GM23338 (cell line): ENCODE results near the gene RIOK1. TPM values are rescaled to one million over a fixed set of nuclear protein-coding genes. Genes with fewer than 3 reads are reported as not detected.

Source experiments
- ATAC-seq: fragments of 200-7000 bp; cut with Tn5 transposase; 3 replicates; pipeline ENCODE4 v1.9.1; 2020
- DNase-seq: peaks from one replicate; pipeline ENCODE4 v3.0.0-alpha.2; 2015; ENCODE audit warnings: low spot score
- H2AFZ ChIP-seq: fragments of 200-600 bp; sonication (generic); 2 replicates; pipeline ENCODE4 v1.8.0; 2016; ENCODE audit warnings: antibody characterized with exemption, mild to moderate bottlenecking, moderate library complexity
- H3F3A ChIP-seq: fragments of 200-600 bp; sonication (generic); replicated peaks from 2 replicates; pipeline ENCODE4 v1.8.0; 2017; ENCODE audit warnings: antibody characterized with exemption, mixed run types, low read depth
- H3K27ac ChIP-seq: fragments of 200-600 bp; sonication (generic); 2 replicates; pipeline ENCODE4 v1.6.1; 2016; ENCODE audit warnings: low read depth
- H3K27me3 ChIP-seq: fragments of 200-600 bp; sonication (generic); 2 replicates; pipeline ENCODE4 v1.8.0; 2016; ENCODE audit warnings: mild to moderate bottlenecking, mixed run types, moderate library complexity; ENCODE audit not compliant: insufficient read depth
- H3K36me3 ChIP-seq: fragments of 200-600 bp; sonication (generic); 2 replicates; pipeline ENCODE4 v1.8.0; 2016; ENCODE audit warnings: mild to moderate bottlenecking; ENCODE audit not compliant: insufficient read depth
- H3K4me1 ChIP-seq: fragments of 200-600 bp; sonication (generic); 2 replicates; pipeline ENCODE4 v1.8.0; 2016; ENCODE audit warnings: mild to moderate bottlenecking, moderate library complexity; ENCODE audit not compliant: insufficient read depth
- H3K4me2 ChIP-seq: fragments of 200-600 bp; sonication (generic); 2 replicates; pipeline ENCODE4 v1.7.1; 2017; ENCODE audit warnings: mixed run types
- H3K4me3 ChIP-seq: fragments of 200-600 bp; sonication (generic); 2 replicates; pipeline ENCODE4 v1.6.1; 2016; ENCODE audit warnings: mixed run types
- H3K79me2 ChIP-seq: fragments of 200-600 bp; sonication (generic); replicated peaks from 2 replicates; pipeline ENCODE4 v1.8.0; 2017; ENCODE audit warnings: mild to moderate bottlenecking; ENCODE audit not compliant: insufficient read depth
- H3K9me2 ChIP-seq: fragments of 200-600 bp; sonication (generic); 2 replicates; pipeline ENCODE4 v1.8.0; 2017; ENCODE audit not compliant: insufficient read depth
- H4K20me1 ChIP-seq: fragments of 200-600 bp; sonication (generic); replicated peaks from 2 replicates; pipeline ENCODE4 v1.8.0; 2017; ENCODE audit warnings: mild to moderate bottlenecking; ENCODE audit not compliant: insufficient read depth
- H3K27ac Mint-ChIP-seq: 2 replicates; pipeline ENCODE4 v1.8.0; 2020; ENCODE audit warnings: inconsistent platforms, mild to moderate bottlenecking, moderate library complexity, mixed read lengths
- H3K27me3 Mint-ChIP-seq: 3 replicates; pipeline ENCODE4 v1.8.0; 2022; ENCODE audit warnings: low read depth, mild to moderate bottlenecking, moderate library complexity, mixed read lengths, inconsistent platforms; ENCODE audit not compliant: insufficient read depth, poor library complexity
- H3K36me3 Mint-ChIP-seq: 3 replicates; pipeline ENCODE4 v1.8.0; 2021; ENCODE audit warnings: low read depth, mild to moderate bottlenecking, inconsistent platforms, moderate library complexity, mixed read lengths
- H3K4me1 Mint-ChIP-seq: 3 replicates; pipeline ENCODE4 v1.8.0; 2020; ENCODE audit warnings: mild to moderate bottlenecking, inconsistent platforms, mixed read lengths
- H3K4me3 Mint-ChIP-seq: 3 replicates; pipeline ENCODE4 v1.8.0; 2021; ENCODE audit warnings: moderate library complexity, mild to moderate bottlenecking, inconsistent platforms, mixed read lengths
- H3K9me3 Mint-ChIP-seq: 3 replicates; pipeline ENCODE4 v1.8.0; 2020; ENCODE audit warnings: moderate library complexity, mild to moderate bottlenecking, inconsistent platforms, mixed read lengths
- CREB1 ChIP-seq: fragments of 250-450 bp; sonication (Bioruptor Pico); IDR thresholded peaks from 2 replicates; pipeline ENCODE4 v1.5.0; 2020; ENCODE audit warnings: low read depth, mild to moderate bottlenecking, moderate library complexity
- CTCF ChIP-seq, 2 experiments: fragments of 200-600 bp in 1 of 2; sonication (generic) in 1 of 2; conservative IDR thresholded peaks; 2 replicates each; pipeline versions ENCODE4 v1.5.1 to v1.6.1; 2016 to 2017; ENCODE audit warnings: antibody characterized with exemption in 2 of 2, low read depth in 2 of 2, mild to moderate bottlenecking in 2 of 2, moderate library complexity in 1 of 2
- EZH2phosphoT487 ChIP-seq: fragments of 200-600 bp; sonication (generic); IDR thresholded peaks from one replicate; pipeline ENCODE4 v1.8.1; 2018; ENCODE audit warnings: antibody characterized with exemption; ENCODE audit not compliant: unreplicated experiment
- JUNB ChIP-seq: IDR thresholded peaks from one replicate; pipeline ENCODE4 v1.6.1; 2016; ENCODE audit warnings: antibody characterized with exemption; ENCODE audit not compliant: unreplicated experiment
- REST ChIP-seq: IDR thresholded peaks from one replicate; pipeline ENCODE4 v1.6.1; 2018; ENCODE audit warnings: antibody characterized with exemption; ENCODE audit not compliant: unreplicated experiment
- STAT1 ChIP-seq: IDR thresholded peaks from one replicate; pipeline ENCODE4 v1.6.1; 2016; ENCODE audit warnings: antibody characterized with exemption; ENCODE audit not compliant: unreplicated experiment
- ZNF462 ChIP-seq: fragments of 250-450 bp; sonication (Bioruptor Pico); IDR thresholded peaks from 2 replicates; pipeline ENCODE4 v1.5.0; 2020; ENCODE audit warnings: mild to moderate bottlenecking, moderate library complexity
- polyA plus RNA-seq: library from polyadenylated mRNA; unstranded; fragments of >200 nt; fragmentation: Nextera tagmentation; extraction: Ambion mirVana; gene quantifications from 2 replicates; pipeline ENCODE4 v1.2.1, GENCODE V29; 2016
- total RNA-seq: library from RNA; depleted of rRNA; stranded (reverse); fragments of >200 nt; shearing (Covaris generic); gene quantifications from 2 replicates; pipeline ENCODE4 v1.2.3, GENCODE V29; 2014

Gene RIOK1
- total and polyA plus RNA-seq, 2 experiments from 2014 or later = 15.5 to 34.3 TPM

- H3K9me3 Mint-ChIP-seq = no peaks in the 10 kb centered on the region
- Histone ChIP-seq H3K27me3 (no peaks in the 10 kb centered on the region), H3K9me2 (no peaks in the 10 kb centered on the region), H3K36me3 (peaks cover 80% of the 10 kb centered on the region), H3K4me2 (no peak overlapping the region), H4K20me1 (0 out of 2 replicates have a peak, but pooled peaks cover 10% of the 10 kb centered on the region), H3K4me3 (no peak overlapping the region), H3F3A (no peaks in the 10 kb centered on the region), H3K4me1 (no peaks in the 10 kb centered on the region), H3K79me2 (no peaks in the 10 kb centered on the region), H3K27ac (no peak overlapping the region), H2AFZ (no peak overlapping the region)
- no peak overlapping the region for H3K27ac Mint-ChIP-seq
- H3K36me3 Mint-ChIP-seq = peaks cover 71% of the 10 kb centered on the region
- no peak for ATAC-seq
- no peak for DNase-seq
- H3K4me1 Mint-ChIP-seq = no peaks in the 10 kb centered on the region
- TF ChIP-seq ZNF462 (CRISPR knock-in tag) = no peak
- no peak for TF ChIP-seq CREB1 (CRISPR knock-in tag)
- no peak for TF ChIP-seq CTCF (conservative IDR thresholded peaks at IDR 0.05; ENCODE audit: low read depth in 2 of 2)
- peak; percentile 29 for TF ChIP-seq EZH2phosphoT487
- TF ChIP-seq JUNB = no peak
- no peak for TF ChIP-seq STAT1
- TF ChIP-seq REST = no peak
- no peaks in the 10 kb centered on the region for H3K27me3 Mint-ChIP-seq
- H3K4me3 Mint-ChIP-seq = no peak overlapping the region
Observed at GRCh38 chr6:7402716-7403115, 13.1 kb downstream of the RIOK1 start.
